K562 (cell line): ENCODE results near the gene POU2AF1. TPM values are rescaled to one million over a fixed set of nuclear protein-coding genes. Genes with fewer than 3 reads are reported as not detected.

Experiments
- ZNF318 ChIP-seq, 2 experiments: fragments of 450-650 bp; IDR thresholded peaks; 2 replicates each; pipeline ENCODE4 v1.6.1; 2016; ENCODE audit warnings: mild to moderate bottlenecking in 2 of 2, borderline replicate concordance in 1 of 2, low read depth in 1 of 2, moderate library complexity in 1 of 2
- polyA plus RNA-seq, 8 experiments: library from polyadenylated mRNA; depleted of rRNA in 4 of 8; stranded (reverse) in 5 of 8; unstranded in 3 of 8; fragments of >200 nt; fragmentation: Nextera tagmentation in 2 of 8; fragmentation: Illumina TruSeq in 1 of 8; extraction: Ambion mirVana in 2 of 8; extraction: Trizol in 1 of 8; gene quantifications; 2 replicates each; pipeline versions ENCODE4 v1.2.1 to v1.2.3, GENCODE V29; 2011 to 2014; ENCODE audit warnings: inconsistent platforms in 1 of 8, missing spikeins in 1 of 8
- total RNA-seq, 7 experiments: library from RNA; depleted of rRNA in 6 of 7; stranded (reverse); fragments of >200 nt in 6 of 7; fragmentation: Illumina TruSeq in 2 of 7; extraction: Trizol in 2 of 7; gene quantifications; 2 replicates each; pipeline versions ENCODE4 v1.2.1 to v1.2.3, GENCODE V29; 2011 to 2021; ENCODE audit warnings: low replicate concordance in 1 of 7

The POU2AF1 gene
- total and polyA plus RNA-seq, 9 of the 15 experiments (the other 6 are each of a cell fraction or from before 2014, with no cell fraction given): 0.09 TPM; not detected in 8

- TF ChIP-seq ZNF318 (IDR thresholded peaks at IDR 0.05; ENCODE audit: borderline replicate concordance in 1 of 2, low read depth in 1 of 2): no peak
Measured at GRCh38 chr11:111382451-111382850, 3.4 kb upstream of the POU2AF1 start (continued).
